Measurements from ENCODE around the gene MEIS2.

MEIS2 gene

DNA sequence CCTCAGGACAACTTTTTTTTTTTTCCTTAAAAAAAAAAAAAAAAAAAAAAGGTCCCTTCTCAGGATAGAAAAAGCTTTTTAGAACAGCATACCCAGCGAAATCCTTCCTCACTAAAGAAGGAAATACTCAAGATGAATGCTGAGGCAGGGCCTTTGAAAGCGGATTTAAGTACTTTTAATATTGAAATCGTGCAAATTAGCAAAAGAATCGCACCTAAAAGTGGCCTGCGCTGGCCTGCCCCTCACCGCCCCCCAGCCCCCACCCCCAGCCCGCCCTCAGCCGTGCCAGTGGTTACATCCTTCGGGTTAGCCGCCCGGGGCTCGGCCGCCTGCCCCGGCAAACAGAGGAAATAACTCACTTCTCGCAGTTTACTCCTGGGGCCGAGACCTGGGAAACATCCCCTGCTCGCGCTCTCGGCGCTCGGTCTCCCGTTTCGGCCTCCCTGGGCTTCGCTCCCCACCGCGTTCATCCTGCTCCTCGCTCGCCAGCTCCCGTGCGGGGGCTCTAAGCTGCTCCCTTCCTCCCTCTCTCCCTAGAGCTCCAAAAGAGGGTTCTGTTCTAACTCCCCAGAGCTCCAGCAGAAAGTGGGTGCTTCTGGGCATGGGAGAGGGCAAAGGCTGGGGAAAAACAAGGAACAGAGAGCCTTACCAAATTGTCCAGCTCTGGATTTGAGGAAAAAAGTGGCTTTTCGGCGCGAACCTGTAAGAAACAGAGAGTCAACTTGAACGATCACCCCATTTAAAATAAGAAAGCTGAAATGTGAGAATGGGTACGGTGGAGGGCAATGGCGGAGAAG lies 5.2 kb downstream of the MEIS2 start:
- no peak for FAIRE-seq
- DNase-seq (ENCODE audit: insufficient read length, low spot score) = no peak
- TF ChIP-seq, protein P1, sequence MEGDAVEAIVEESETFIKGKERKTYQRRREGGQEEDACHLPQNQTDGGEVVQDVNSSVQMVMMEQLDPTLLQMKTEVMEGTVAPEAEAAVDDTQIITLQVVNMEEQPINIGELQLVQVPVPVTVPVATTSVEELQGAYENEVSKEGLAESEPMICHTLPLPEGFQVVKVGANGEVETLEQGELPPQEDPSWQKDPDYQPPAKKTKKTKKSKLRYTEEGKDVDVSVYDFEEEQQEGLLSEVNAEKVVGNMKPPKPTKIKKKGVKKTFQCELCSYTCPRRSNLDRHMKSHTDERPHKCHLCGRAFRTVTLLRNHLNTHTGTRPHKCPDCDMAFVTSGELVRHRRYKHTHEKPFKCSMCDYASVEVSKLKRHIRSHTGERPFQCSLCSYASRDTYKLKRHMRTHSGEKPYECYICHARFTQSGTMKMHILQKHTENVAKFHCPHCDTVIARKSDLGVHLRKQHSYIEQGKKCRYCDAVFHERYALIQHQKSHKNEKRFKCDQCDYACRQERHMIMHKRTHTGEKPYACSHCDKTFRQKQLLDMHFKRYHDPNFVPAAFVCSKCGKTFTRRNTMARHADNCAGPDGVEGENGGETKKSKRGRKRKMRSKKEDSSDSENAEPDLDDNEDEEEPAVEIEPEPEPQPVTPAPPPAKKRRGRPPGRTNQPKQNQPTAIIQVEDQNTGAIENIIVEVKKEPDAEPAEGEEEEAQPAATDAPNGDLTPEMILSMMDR (IDR thresholded peaks at IDR 0.05; ENCODE audit: insufficient read depth, missing control alignments) = no peak

DNA sequence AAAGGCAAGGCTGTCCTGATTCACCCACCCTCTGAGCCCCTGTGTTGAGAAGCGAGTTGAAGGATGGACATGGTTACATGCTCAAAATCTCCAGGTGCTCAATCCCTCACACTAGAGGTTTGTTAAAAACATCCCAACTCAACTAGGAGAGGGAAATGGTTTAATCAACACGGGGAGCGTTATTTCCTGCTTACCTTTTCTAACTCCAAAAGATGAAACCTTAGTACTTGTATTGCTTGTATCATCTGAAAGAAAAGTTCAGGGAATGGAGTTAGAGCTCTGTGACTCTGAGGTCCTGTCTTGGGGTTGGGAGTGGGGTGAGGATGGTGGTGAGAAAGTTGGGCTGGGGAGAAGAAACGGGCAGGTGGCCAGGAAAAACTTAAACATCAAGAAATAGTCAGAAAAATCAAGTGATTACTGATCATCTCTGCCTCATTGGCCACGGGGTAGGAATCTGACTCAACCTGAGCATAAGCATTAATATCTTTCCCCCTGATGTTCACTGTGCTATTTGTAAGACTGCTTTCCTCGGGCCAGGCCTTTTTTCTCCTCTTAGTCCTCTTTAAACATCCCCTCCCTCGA lies 5.9 kb downstream of the MEIS2 start:
- DNase-seq (ENCODE audit: insufficient read length, low spot score) = no peak
- FAIRE-seq = no peak
- TF ChIP-seq, protein P1 (IDR thresholded peaks at IDR 0.05; ENCODE audit: insufficient read depth, missing control alignments) = no peak

DNA sequence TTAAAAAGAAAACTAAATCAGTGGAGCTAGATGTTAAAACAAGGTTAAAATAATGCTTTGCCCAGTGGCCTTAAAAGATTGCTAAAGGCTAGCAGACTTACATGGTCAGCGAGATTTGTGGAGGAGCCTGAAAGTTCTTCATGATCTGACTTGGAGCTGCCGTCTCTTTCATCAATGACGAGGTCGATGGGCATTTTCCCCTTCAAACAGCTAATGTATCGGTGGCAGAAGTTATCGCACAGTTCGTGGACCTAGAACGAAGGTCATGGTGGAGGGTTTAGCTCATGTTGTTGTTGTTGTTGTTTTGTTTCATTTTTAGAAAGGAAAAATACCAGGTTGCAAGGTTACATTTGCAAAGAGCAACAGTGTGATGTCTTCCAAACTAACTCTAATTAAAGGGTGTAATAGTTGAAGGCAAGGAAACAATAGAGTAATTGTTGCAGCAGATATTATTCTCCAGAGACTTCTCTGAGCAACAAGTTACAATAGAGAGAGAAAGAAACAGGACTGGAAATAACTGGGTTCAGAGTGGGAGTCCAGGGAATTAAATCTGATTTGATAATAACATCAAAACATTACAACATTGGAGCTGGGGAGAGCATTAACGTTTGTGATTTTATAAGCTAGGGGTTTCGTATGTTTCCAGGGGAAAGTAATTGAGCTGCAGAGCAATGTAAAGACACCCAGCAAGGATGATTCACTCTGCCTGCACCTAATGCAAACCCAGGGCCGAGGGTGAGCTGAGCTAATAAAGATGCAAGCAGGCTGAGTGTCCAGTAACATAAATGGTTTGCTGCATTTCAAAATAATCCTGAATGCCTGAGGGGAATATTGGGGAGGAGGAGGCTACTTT lies 6.6 kb downstream of the MEIS2 start:
- FAIRE-seq = no peak
- no peak for DNase-seq (ENCODE audit: insufficient read length, low spot score)
- TF ChIP-seq, protein P1 (IDR thresholded peaks at IDR 0.05; ENCODE audit: insufficient read depth, missing control alignments) = no peak

GRCh38 chr15:37090543-37091175 lies 9.7 kb downstream of the MEIS2 start:
- FAIRE-seq = no peak

GRCh38 chr15:37088436-37088835 lies 11.9 kb downstream of the MEIS2 start:
- FAIRE-seq = no peak
- no peak for DNase-seq (ENCODE audit: insufficient read length, low spot score)
- TF ChIP-seq, protein P1 (IDR thresholded peaks at IDR 0.05; ENCODE audit: insufficient read depth, missing control alignments) = no peak

More at GRCh38 chr15:37090543-37091175, 9.7 kb downstream of the MEIS2 start:
- no peak for DNase-seq (ENCODE audit: insufficient read length, low spot score)
- TF ChIP-seq, protein P1 (IDR thresholded peaks at IDR 0.05; ENCODE audit: insufficient read depth, missing control alignments) = no peak

DNA sequence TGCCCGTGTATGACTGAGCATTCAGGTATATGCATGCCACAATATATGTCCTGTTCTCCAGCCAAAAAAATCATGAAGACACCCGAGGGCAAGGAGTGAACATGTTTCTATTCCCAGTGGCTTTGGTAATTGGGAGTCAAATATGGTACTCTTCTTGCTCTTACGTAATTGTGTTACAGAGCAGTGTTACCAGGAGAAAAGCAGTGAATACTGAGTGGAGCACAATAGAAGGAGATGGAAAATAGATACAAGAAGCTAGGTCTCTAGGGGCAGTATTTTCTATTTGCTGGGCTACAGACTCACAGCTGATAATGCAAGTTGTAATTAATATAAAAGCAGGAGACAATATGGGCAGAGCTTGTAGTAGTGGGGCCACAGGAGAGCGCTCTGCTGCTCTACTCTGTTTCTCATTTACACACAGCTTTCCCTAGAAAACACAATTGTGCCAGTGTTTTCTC lies 13.2 kb downstream of the MEIS2 start:
- DNase-seq (ENCODE audit: insufficient read length, low spot score) (no peak), FAIRE-seq (no peak)
- TF ChIP-seq, protein P1 (IDR thresholded peaks at IDR 0.05; ENCODE audit: insufficient read depth, missing control alignments) = no peak

Measured in D721Med (cell line).